Ishikawa (cell line): Measurements from ENCODE around the gene SELENOW.

Source experiments
- CEBPB ChIP-seq: IDR thresholded peaks from 2 replicates; pipeline ENCODE4 v1.6.1; 2012
- CREB1 ChIP-seq: IDR thresholded peaks from 2 replicates; pipeline ENCODE4 v1.6.1; 2012; ENCODE audit warnings: low read depth
- EGR1 ChIP-seq: IDR thresholded peaks from 2 replicates; pipeline ENCODE4 v1.6.1; 2012
- EP300 ChIP-seq: IDR thresholded peaks from 2 replicates; pipeline ENCODE4 v1.6.1; 2012; ENCODE audit warnings: borderline replicate concordance
- FOXM1 ChIP-seq: IDR thresholded peaks from 2 replicates; pipeline ENCODE4 v1.6.1; 2012; ENCODE audit warnings: low read depth, borderline replicate concordance
- MAX ChIP-seq: IDR thresholded peaks from 2 replicates; pipeline ENCODE4 v1.6.1; 2012
- RAD21 ChIP-seq: IDR thresholded peaks from 2 replicates; pipeline ENCODE4 v1.6.1; 2012; ENCODE audit warnings: low read depth
- REST ChIP-seq: IDR thresholded peaks from 2 replicates; pipeline ENCODE4 v1.6.1; 2012; ENCODE audit warnings: low read depth, mild to moderate bottlenecking
- TAF1 ChIP-seq: IDR thresholded peaks from 2 replicates; pipeline ENCODE4 v1.6.1; 2012; ENCODE audit warnings: low read depth, mild to moderate bottlenecking
- TCF12 ChIP-seq: IDR thresholded peaks from 2 replicates; pipeline ENCODE4 v1.6.1; 2012; ENCODE audit warnings: low read depth
- TEAD4 ChIP-seq: IDR thresholded peaks from 2 replicates; pipeline ENCODE4 v1.6.1; 2012
- USF1 ChIP-seq: IDR thresholded peaks from 2 replicates; pipeline ENCODE4 v1.6.1; 2012
- YY1 ChIP-seq: IDR thresholded peaks from 2 replicates; pipeline ENCODE4 v1.6.1; 2012; ENCODE audit warnings: low read depth
- ZBTB7A ChIP-seq: IDR thresholded peaks from 2 replicates; pipeline ENCODE4 v1.6.1; 2012; ENCODE audit warnings: low read depth

- TF ChIP-seq YY1 (no peak), MAX (no peak), TCF12 (no peak), TEAD4 (no peak), REST (no peak), EP300 (no peak), RAD21 (no peak), TAF1 (no peak), FOXM1 (no peak), EGR1 (no peak), CEBPB (no peak), CREB1 (no peak), USF1 (0 out of 2 replicates have a peak, but pooled peaks have one; percentile 13), ZBTB7A (no peak)
Measured at GRCh38 chr19:47781590-47782262, 3.2 kb downstream of the SELENOW start.
